ENCODE measurements around the gene SLFN11. TPM values are rescaled to one million over a fixed set of nuclear protein-coding genes. Genes with fewer than 3 reads are reported as not detected.
"Not testable (repeated sequence)": the region's sequence is repeated elsewhere in the genome, so short reads cannot be mapped to it uniquely, and the experiment has no call there.

SLFN11 gene
- total RNA-seq, 1 donor from 2014 or later = 30.2 TPM

- DNase-seq (ENCODE audit: extremely low read depth, low read depth, low spot score) = no peak
Measured at GRCh38 chr17:35368081-35368830, 5.2 kb downstream of the SLFN11 start.

GRCh38 chr17:35361027-35361426, 12.4 kb downstream of the SLFN11 start:
- DNase-seq (ENCODE audit: extremely low read depth, low read depth, low spot score) = no peak

GRCh38 chr17:35359398-35359797, 14.0 kb downstream of the SLFN11 start:
- DNase-seq (ENCODE audit: extremely low read depth, low read depth, low spot score) = no peak

- DNase-seq (ENCODE audit: extremely low read depth, low read depth, low spot score) = no peak
Measured at GRCh38 chr17:35352284-35352683, 21.1 kb downstream of the SLFN11 start.

GRCh38 chr17:35350493-35350892, 22.9 kb downstream of the SLFN11 start:
- no peak for DNase-seq (ENCODE audit: extremely low read depth, low read depth, low spot score)

GRCh38 chr17:35345926-35346771, 27.3 kb downstream of the SLFN11 start:
- DNase-seq (ENCODE audit: extremely low read depth, low read depth, low spot score) = no peak

- no peak for DNase-seq (ENCODE audit: extremely low read depth, low read depth, low spot score)
Measured at GRCh38 chr17:35345445-35345925, 27.9 kb downstream of the SLFN11 start.

- no peak for DNase-seq (ENCODE audit: extremely low read depth, low read depth, low spot score)
Measured at GRCh38 chr17:35344262-35344661, 29.2 kb downstream of the SLFN11 start.

GRCh38 chr17:35342276-35342675, 31.1 kb downstream of the SLFN11 start:
- no peak for DNase-seq (ENCODE audit: extremely low read depth, low read depth, low spot score)

GRCh38 chr17:35341411-35341992, 31.9 kb downstream of the SLFN11 start:
- DNase-seq (ENCODE audit: extremely low read depth, low read depth, low spot score) = no peak

- no peak for DNase-seq (ENCODE audit: extremely low read depth, low read depth, low spot score)
Measured at GRCh38 chr17:35338230-35338629, 35.2 kb downstream of the SLFN11 start.

- no peak for DNase-seq (ENCODE audit: extremely low read depth, low read depth, low spot score)
Measured at GRCh38 chr17:35337364-35337763, 36.1 kb downstream of the SLFN11 start.

- not testable (repeated sequence) for DNase-seq (ENCODE audit: extremely low read depth, low read depth, low spot score)
Measured at GRCh38 chr17:35333578-35333977, 39.8 kb downstream of the SLFN11 start.

GRCh38 chr17:35322749-35323148, 50.7 kb downstream of the SLFN11 start:
- DNase-seq (ENCODE audit: extremely low read depth, low read depth, low spot score) = no peak

GRCh38 chr17:35315971-35316370, 57.5 kb downstream of the SLFN11 start:
- DNase-seq (ENCODE audit: extremely low read depth, low read depth, low spot score) = no peak

- DNase-seq (ENCODE audit: extremely low read depth, low read depth, low spot score) = no peak
Measured at GRCh38 chr17:35315283-35315682, 58.1 kb downstream of the SLFN11 start.

GRCh38 chr17:35314415-35315216, 58.8 kb downstream of the SLFN11 start:
- no peak for DNase-seq (ENCODE audit: extremely low read depth, low read depth, low spot score)

GRCh38 chr17:35313875-35314409, 59.5 kb downstream of the SLFN11 start:
- no peak for DNase-seq (ENCODE audit: extremely low read depth, low read depth, low spot score)

- DNase-seq (ENCODE audit: extremely low read depth, low read depth, low spot score) = no peak
Measured at GRCh38 chr17:35312790-35313711, 60.4 kb downstream of the SLFN11 start.

Data from glomerular endothelial cell (primary cell).